ENCODE data around the gene NKD2. TPM values are rescaled to one million over a fixed set of nuclear protein-coding genes. Genes with fewer than 3 reads are reported as not detected.

The NKD2 gene
- total RNA-seq, 2 experiments from 2014 or later: 0.38 TPM

DNA sequence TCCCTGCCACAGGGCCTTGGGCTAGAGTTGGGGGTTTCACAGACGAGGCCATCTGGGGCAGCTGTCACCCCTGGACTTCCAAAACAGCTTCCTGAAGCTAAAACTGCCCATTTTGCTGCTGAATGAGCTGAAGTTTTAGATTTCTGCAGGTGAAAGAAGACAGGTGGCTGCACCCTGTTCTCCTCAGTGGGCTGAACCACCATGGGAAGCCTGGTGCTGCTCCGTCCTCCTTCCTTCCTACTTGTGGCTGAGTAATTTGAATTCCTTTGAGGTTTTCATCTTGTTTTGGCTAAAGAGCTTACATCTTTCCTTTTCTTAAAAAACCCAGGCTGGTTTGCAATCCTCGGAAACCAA lies 5.3 kb downstream of the NKD2 start:
- no peaks in the 10 kb centered on the region for H3K9me3 ChIP-seq (ENCODE audit: low read length)
- H3K4me1 ChIP-seq (ENCODE audit: insufficient read depth, low read length, poor library complexity, severe bottlenecking): no peaks in the 10 kb centered on the region
- ChIA-PET CTCF (ENCODE audit: unreplicated experiment) (no interaction called here), POLR2A (no interaction called here)
- H3K27ac ChIP-seq (ENCODE audit: low read depth, low read length, poor library complexity, severe bottlenecking): no peak overlapping the region
- no peak for DNase-seq (ENCODE audit: low spot score)
- H3K36me3 ChIP-seq (ENCODE audit: insufficient read depth, low read length): no peaks in the 10 kb centered on the region
- H4K20me1 ChIP-seq (ENCODE audit: insufficient read depth, low read length): no peaks in the 10 kb centered on the region
- TF ChIP-seq CTCF (conservative IDR thresholded peaks at IDR 0.05; ENCODE audit: low read length): no peak
- no peak for TF ChIP-seq EZH2phosphoT487 (IDR thresholded peaks at IDR 0.05; ENCODE audit: borderline replicate concordance, low read depth, low read length)
- H3K9me2 ChIP-seq (ENCODE audit: insufficient read depth, low read length): no peaks in the 10 kb centered on the region
- H3K4me2 ChIP-seq (ENCODE audit: low read length): no peak overlapping the region
- H3K79me2 ChIP-seq (ENCODE audit: insufficient read depth, low read depth, low read length): no peaks in the 10 kb centered on the region
- H2AFZ ChIP-seq (ENCODE audit: low read length): no peak overlapping the region
- H3K4me3 ChIP-seq (ENCODE audit: low read depth, low read length, poor library complexity, severe bottlenecking): no peak overlapping the region
- BruUV-seq (replicated peaks): no TSS peak
- intact Hi-C loops (cut with micrococcal nuclease; ENCODE audit: unreplicated experiment): no loop called here

DNA sequence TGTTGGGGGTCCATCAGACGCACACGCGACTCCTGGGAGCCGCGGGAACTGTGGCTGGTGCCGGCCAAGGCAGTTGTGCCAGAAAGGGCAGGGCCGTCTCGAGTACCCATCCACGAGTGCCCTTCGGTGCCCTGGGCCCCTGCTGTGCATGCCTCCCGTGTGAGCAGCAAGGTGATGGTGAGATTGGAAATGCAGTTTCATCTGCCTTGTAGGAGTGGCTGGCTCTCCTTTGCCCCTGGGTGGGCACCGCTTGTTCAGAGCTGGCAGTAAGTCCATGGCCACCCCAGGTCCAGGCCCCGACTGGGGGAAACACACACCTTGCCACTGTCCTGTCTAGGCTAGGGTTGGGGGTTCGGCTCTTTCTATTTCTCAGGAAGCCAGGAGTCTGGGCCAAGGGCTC lies 5.7 kb downstream of the NKD2 start:
- no peaks in the 10 kb centered on the region for H3K36me3 ChIP-seq (ENCODE audit: insufficient read depth, low read length)
- no peak overlapping the region for H3K4me2 ChIP-seq (ENCODE audit: low read length)
- no peaks in the 10 kb centered on the region for H3K79me2 ChIP-seq (ENCODE audit: insufficient read depth, low read depth, low read length)
- no peaks in the 10 kb centered on the region for H3K4me1 ChIP-seq (ENCODE audit: insufficient read depth, low read length, poor library complexity, severe bottlenecking)
- ChIA-PET POLR2A (no interaction called here), CTCF (ENCODE audit: unreplicated experiment) (no interaction called here)
- no peaks in the 10 kb centered on the region for H3K9me2 ChIP-seq (ENCODE audit: insufficient read depth, low read length)
- no peak overlapping the region for H3K4me3 ChIP-seq (ENCODE audit: low read depth, low read length, poor library complexity, severe bottlenecking)
- H4K20me1 ChIP-seq (ENCODE audit: insufficient read depth, low read length): no peaks in the 10 kb centered on the region
- no peaks in the 10 kb centered on the region for H3K9me3 ChIP-seq (ENCODE audit: low read length)
- BruUV-seq (replicated peaks): no TSS peak
- no peak for TF ChIP-seq EZH2phosphoT487 (IDR thresholded peaks at IDR 0.05; ENCODE audit: borderline replicate concordance, low read depth, low read length)
- TF ChIP-seq CTCF (conservative IDR thresholded peaks at IDR 0.05; ENCODE audit: low read length): no peak
- no peak overlapping the region for H2AFZ ChIP-seq (ENCODE audit: low read length)
- DNase-seq (ENCODE audit: low spot score): no peak
- intact Hi-C loops (cut with micrococcal nuclease; ENCODE audit: unreplicated experiment): no loop called here
- no peak overlapping the region for H3K27ac ChIP-seq (ENCODE audit: low read depth, low read length, poor library complexity, severe bottlenecking)

DNA sequence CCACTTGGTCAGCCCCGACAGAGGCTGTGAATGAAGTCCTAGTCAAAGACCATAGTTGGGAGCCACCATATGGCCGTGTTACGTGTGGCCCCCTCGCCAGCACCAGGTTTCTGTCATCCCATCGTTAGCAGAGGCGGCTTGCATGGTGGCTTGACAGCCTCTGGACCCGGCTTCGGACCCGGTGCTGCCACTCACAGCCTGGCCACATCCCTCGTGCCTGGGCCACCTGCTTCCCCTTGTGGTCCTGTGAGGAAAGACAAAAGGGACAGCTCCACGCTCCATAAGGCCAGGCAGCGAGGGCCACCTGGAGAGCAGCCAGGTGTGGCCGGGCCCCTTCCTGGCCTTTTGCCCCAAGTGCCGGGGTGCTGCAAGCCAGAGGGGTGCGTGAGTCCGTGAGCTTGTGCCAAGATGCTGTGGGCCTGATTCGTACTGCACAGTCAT lies 6.2 kb downstream of the NKD2 start:
- intact Hi-C loops (cut with micrococcal nuclease; ENCODE audit: unreplicated experiment): no loop called here
- POLR2A ChIA-PET: no interaction called here
- no TSS peak for BruUV-seq (replicated peaks)

More for the DNA sequence above, 6.2 kb downstream of the NKD2 start:
- H2AFZ ChIP-seq (ENCODE audit: low read length): no peak overlapping the region
- no peak for DNase-seq (ENCODE audit: low spot score)
- CTCF ChIA-PET (ENCODE audit: unreplicated experiment): interaction anchor here (0.6 kb wide), 1 partner anchor 13 kb away, joined by 3 read pairs; no protein-coding TSS in a partner anchor
- H3K36me3 ChIP-seq (ENCODE audit: insufficient read depth, low read length): no peaks in the 10 kb centered on the region
- H3K4me3 ChIP-seq (ENCODE audit: low read depth, low read length, poor library complexity, severe bottlenecking): no peak overlapping the region
- H3K4me1 ChIP-seq (ENCODE audit: insufficient read depth, low read length, poor library complexity, severe bottlenecking): no peaks in the 10 kb centered on the region
- no peaks in the 10 kb centered on the region for H3K9me2 ChIP-seq (ENCODE audit: insufficient read depth, low read length)
- no peaks in the 10 kb centered on the region for H3K9me3 ChIP-seq (ENCODE audit: low read length)
- no peaks in the 10 kb centered on the region for H3K79me2 ChIP-seq (ENCODE audit: insufficient read depth, low read depth, low read length)
- no peak for TF ChIP-seq EZH2phosphoT487 (IDR thresholded peaks at IDR 0.05; ENCODE audit: borderline replicate concordance, low read depth, low read length)
- TF ChIP-seq CTCF (conservative IDR thresholded peaks at IDR 0.05; ENCODE audit: low read length): no peak
- no peak overlapping the region for H3K27ac ChIP-seq (ENCODE audit: low read depth, low read length, poor library complexity, severe bottlenecking)
- no peak overlapping the region for H3K4me2 ChIP-seq (ENCODE audit: low read length)
- H4K20me1 ChIP-seq (ENCODE audit: insufficient read depth, low read length): no peaks in the 10 kb centered on the region

Data from OCI-LY7 (cell line).